GM18858 (cell line): ENCODE results near the gene CFHR2.
A peak's percentile ranks its signal among the peaks of the same experiment; 100 is the strongest.
"Not testable (repeated sequence)": the region's sequence is repeated elsewhere in the genome, so short reads cannot be mapped to it uniquely, and the experiment has no call there.

ENCODE experiments used
- ATAC-seq: cut with Tn5 transposase; IDR thresholded peaks from one replicate; pipeline ENCODE4 v1.9.1; 2021; ENCODE audit not compliant: unreplicated experiment

The CFHR2 gene

GRCh38 chr1:196943568-196943967 is at the start of gene CFHR2:
Gene CFHR2 (plus strand): TSS chr1:196943738. CDS start chr1:196943881, 143 bp downstream.
- not testable (repeated sequence) for ATAC-seq

GRCh38 chr1:196896355-196896754 is 47.2 kb upstream of the CFHR2 start:
- ATAC-seq = no peak

- ATAC-seq = no peak
Observed at GRCh38 chr1:196897158-196897828, 46.2 kb upstream of the CFHR2 start.

GRCh38 chr1:196902344-196902743 is 41.2 kb upstream of the CFHR2 start:
- no peak for ATAC-seq

GRCh38 chr1:196910215-196910614 is 33.3 kb upstream of the CFHR2 start:
- no peak for ATAC-seq

GRCh38 chr1:196912283-196912682 is 31.3 kb upstream of the CFHR2 start:
- not testable (repeated sequence) for ATAC-seq

- ATAC-seq = not testable (repeated sequence)
Observed at GRCh38 chr1:196926839-196927238, 16.7 kb upstream of the CFHR2 start.

- not testable (repeated sequence) for ATAC-seq
Observed at GRCh38 chr1:196932853-196933252, 10.7 kb upstream of the CFHR2 start.

GRCh38 chr1:196933531-196934189 is 9.9 kb upstream of the CFHR2 start:
- ATAC-seq = no peak

GRCh38 chr1:196941474-196941873 is 2.1 kb upstream of the CFHR2 start:
- not testable (repeated sequence) for ATAC-seq

GRCh38 chr1:196951711-196952394 is 8.3 kb downstream of the CFHR2 start:
- ATAC-seq = peak; percentile 81

- no peak for ATAC-seq
Observed at GRCh38 chr1:196954778-196955177, 11.2 kb downstream of the CFHR2 start.

GRCh38 chr1:196955926-196956325 is 12.4 kb downstream of the CFHR2 start:
- ATAC-seq = no peak

- ATAC-seq = peak; percentile 87
Observed at GRCh38 chr1:196960854-196961253, 17.3 kb downstream of the CFHR2 start.

GRCh38 chr1:196970182-196970581 is 26.6 kb downstream of the CFHR2 start:
- no peak for ATAC-seq

GRCh38 chr1:196976278-196976677 is 32.7 kb downstream of the CFHR2 start:
- no peak for ATAC-seq

GRCh38 chr1:196977278-196977677 is 33.7 kb downstream of the CFHR2 start, which contains the start of gene CFHR5:
Gene CFHR5 (plus strand): TSS chr1:196977556. CDS start chr1:196977665, 109 bp downstream.
- no peak for ATAC-seq

GRCh38 chr1:196980859-196981258 is 37.3 kb downstream of the CFHR2 start:
- no peak for ATAC-seq

- not testable (repeated sequence) for ATAC-seq
Observed at GRCh38 chr1:196982247-196982646, 38.7 kb downstream of the CFHR2 start.

- not testable (repeated sequence) for ATAC-seq
Observed at GRCh38 chr1:196991919-196992651, 48.5 kb downstream of the CFHR2 start.

- no peak for ATAC-seq
Observed at GRCh38 chr1:196993916-196994315, 50.4 kb downstream of the CFHR2 start.
